Stimulated activated CD8-positive, alpha-beta memory T cell treated with anti-CD3 and anti-CD28 coated beads, Interleukin-4, amount 100 ng/mL, for 1 hour (primary cell): ENCODE data around the gene SPTBN4.
"Not testable (repeated sequence)": the region's sequence is repeated elsewhere in the genome, so short reads cannot be mapped to it uniquely, and the experiment has no call there.

Source experiments
- DNase-seq, 2 donors: peaks; one replicate each; pipeline ENCODE4 v3.0.0-alpha.2; 2020; ENCODE audit warnings: low read depth in 2 of 2, low spot score in 1 of 2

Gene SPTBN4

DNA sequence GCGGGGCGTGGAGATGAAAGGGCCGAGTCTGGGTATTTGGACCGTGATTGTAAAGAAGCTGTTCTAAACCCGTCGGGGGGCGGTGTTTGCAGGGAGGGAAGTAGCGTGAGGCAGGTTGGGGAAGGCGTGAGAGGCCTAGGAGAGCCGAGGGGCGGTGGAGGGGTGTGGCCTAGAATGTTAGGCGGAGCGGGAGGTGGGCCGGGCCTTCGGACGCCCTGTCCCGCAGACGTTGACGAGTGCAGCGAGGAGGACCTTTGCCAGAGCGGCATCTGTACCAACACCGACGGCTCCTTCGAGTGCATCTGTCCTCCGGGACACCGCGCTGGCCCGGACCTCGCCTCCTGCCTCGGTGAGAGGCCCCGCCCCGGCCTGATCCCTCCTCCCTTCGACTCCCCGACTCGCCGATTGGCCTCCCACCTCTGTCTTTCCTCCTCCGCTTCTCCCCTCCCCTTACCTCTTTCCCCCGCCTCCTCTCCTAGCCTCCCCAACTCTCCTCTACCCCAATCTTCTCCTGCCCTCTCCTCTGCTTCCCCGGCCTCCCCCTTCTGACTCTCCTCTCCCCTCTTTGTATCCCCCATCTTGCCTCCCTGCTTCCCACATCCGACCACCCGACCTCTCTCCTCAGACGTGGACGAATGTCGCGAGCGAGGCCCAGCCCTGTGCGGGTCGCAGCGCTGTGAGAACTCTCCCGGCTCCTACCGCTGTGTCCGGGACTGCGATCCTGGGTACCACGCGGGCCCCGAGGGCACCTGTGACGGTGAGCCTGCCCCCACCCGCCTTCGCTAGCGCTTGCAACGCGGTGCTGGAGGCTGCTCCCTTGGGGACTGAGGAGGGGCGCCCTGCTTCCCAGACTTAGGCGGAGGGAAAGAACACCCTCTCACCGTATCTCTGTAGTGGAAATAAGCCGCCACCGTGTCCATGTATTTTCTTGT is 147.2 kb downstream of the SPTBN4 start:
- peak; percentile 57 to 70 for DNase-seq

DNA sequence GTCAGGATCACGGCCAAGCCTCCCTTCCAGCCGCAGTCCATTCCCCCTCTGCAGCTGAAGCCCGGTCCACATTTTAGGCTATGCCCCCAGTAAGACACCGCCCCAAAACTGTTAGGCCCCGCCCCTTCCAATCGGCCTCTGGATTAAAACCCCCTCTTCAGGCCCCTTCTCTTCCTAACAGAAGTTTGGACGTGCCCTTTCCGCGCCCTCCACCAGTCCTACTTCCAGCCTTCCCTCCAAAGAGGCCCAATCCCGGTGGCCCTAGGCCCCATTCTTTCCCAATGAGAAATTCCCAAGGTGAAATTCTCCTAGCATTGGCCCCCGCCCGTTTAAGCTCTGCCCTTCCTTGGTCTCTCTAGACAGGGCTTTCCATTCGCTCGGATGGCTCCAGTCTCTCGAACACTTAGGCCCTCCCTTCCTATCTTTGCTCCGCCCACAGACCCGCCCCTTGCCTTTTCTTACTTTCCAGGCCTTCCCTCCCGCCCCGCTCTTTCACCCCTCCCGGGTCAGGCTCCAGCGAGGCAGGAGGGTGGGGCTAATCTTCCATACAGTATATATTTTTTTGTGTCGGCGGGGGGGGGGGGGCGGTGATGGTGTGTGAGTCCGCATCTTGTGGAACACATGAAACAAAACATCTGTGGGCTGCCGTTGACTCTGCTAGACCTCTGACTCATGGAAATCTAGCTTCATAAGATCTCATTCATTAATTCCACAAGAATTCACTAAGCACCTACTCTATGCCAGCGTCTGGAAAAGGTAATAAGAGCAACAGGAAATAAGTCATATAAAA is 148.0 kb downstream of the SPTBN4 start:
- DNase-seq: peak; percentile 56 to 70

DNA sequence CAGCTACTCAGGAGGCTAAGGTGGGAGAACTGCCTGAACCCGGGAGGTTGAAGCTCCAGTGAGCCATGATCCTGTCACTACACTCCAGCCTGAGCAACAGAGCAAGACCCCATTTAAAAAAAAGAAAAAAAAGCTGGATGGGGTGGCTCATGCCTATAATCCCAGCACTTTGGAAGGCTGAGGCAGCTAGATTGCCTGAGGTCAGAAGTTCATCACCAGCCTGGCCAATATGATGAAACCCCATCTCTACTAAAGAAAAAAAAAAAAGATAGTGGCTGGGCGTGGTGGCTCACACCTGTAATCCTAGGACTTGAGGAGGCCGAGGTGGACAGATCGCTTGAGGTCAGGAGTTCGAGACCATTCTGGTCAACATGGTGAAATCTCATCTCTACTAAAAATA is 149.4 kb downstream of the SPTBN4 start:
- DNase-seq: no peak

DNA sequence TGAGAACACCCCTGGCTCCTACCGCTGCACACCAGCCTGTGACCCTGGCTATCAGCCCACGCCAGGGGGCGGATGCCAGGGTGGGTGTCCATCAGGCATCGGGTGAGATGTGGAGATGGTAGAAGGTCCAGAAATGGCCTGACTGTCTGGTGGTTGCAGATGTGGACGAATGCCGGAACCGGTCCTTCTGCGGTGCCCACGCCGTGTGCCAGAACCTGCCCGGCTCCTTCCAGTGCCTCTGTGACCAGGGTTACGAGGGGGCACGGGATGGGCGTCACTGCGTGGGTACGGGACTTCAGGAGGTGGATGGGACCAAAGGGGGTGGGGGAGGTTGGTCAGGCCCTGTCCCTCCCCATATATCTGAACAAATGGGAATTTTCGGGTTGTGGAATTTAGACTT is 150.1 kb downstream of the SPTBN4 start:
- DNase-seq: no peak

DNA sequence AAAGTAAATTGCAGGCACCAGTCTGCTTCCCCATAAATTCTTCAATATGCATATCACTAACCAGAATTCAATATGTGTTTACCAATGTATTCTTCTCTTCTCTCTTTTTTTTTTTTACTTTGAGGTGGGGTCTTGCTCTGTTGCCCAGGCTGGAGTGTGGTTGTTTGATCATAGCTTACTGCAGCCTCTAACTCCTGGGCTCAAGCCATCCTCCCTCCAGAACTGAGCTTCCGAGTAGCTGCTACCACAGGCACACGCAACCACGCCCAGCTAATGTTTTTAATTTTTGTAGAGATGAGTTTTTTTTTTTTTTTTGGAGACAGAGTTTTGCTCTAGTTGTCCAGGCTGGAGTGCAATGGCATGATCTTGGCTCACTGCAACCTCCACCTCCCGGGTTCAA is 151.2 kb downstream of the SPTBN4 start:
- no peak for DNase-seq

DNA sequence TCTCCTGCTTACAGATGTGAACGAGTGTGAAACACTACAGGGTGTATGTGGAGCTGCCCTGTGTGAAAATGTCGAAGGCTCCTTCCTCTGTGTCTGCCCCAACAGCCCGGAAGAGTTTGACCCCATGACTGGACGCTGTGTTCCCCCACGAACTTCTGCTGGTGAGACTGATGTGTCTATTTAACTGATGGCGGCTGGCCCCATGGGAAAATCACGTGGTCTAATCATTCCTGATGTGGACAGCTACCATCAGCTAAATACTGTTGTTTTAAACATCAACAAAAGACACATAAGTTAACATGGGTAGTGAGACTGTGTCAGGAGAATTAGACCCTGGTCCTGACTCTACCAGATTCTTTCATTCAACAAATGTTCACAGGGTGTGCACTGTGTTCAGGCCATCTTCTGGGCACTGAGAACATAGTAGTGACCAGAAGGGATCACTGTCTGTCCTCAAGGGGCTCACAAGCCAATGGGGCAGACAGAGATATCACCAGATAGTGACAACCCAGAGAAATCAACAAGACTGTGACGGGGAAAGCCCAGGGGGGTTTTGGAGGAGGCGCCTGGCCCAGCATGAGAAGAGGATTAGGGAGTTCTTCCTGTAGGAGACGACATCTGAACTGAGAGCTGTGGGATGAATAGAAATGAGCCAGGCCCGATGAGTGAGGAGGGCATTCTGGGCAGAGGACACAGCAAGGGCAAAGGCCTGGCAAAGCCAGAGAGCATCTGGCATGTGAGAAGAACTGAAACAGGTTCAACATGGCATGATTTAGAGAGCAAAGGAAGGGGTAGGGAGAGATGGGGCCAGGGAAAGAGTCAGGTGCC is 152.7 kb downstream of the SPTBN4 start:
- DNase-seq: no peak

DNA sequence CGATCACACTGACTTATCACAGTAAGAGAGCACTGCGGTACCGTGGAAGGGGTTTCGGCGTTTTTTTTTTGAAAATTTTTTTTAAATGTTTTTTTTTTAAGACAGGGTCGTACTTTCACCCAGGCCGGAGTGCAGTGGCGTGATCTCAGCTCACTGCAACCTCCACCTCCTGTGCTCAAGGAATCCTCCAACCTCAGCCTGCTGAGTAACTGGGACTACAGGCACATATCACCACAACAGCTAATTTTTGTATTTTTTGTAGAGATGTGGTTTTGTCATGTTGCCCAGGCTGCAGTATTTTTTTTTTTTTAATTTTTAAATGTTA is 153.3 kb downstream of the SPTBN4 start:
- no peak for DNase-seq

DNA sequence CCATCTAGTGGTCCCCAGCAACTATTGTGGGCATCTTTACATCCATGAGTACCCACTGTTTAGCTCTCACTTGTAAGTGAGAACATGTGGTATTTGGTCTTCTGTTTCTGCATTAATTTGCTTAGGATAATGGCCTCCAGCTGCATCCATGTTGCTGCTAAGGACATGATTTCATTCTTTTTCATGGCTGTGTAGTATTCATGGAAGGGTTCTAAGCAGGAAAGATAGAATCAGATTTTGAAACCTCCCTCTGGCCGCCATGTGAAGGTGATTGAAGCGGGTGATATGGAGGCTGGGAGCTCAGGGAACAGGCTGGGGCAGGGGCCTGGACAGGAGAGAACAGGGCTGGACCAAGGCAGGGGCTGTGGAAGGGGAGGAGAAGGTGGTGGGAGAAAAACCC is 154.5 kb downstream of the SPTBN4 start:
- no peak for DNase-seq

DNA sequence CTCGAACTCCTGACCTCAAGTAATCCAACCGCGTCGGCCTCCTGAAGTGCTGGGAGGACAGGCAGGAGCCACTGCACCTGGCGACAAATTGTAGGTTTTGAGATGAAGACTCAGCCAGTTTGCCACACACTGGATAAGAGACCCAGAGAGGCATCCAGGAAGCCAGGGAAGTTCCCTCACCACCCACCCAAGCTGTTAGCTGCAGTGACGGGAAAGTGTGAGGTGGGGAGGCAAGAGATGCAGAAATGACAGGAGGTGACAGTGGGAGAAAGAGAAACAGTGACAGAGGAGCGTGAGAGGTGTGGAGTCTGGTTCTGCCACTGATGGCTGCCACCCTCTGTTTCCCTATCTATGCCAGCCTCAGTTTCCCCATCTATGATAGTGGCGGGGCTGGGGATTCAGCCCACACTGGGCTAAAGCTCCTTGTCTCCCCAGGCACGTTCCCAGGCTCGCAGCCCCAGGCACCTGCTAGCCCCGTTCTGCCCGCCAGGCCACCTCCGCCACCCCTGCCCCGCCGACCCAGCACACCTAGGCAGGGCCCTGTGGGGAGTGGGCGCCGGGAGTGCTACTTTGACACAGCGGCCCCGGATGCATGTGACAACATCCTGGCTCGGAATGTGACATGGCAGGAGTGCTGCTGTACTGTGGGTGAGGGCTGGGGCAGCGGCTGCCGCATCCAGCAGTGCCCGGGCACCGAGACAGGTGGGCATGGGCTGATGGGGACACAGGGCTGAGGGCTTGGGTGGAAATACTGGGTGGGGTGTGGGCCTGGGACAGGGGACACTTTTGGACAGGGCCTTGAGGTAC is 155.4 kb downstream of the SPTBN4 start:
- no peak for DNase-seq

DNA sequence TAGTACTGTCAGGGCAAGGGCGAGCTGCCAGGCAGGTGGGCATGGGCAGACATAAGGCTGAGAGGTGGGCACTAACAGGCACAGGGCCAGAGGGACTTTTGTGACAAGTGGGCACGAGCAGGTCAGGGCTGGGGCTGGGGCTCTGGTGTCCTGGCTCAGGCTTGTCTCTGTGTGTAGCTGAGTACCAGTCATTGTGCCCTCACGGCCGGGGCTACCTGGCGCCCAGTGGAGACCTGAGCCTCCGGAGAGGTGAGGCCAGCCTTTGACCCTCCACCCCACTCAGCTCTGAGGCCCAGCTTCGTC is 155.9 kb downstream of the SPTBN4 start:
- DNase-seq: no peak

DNA sequence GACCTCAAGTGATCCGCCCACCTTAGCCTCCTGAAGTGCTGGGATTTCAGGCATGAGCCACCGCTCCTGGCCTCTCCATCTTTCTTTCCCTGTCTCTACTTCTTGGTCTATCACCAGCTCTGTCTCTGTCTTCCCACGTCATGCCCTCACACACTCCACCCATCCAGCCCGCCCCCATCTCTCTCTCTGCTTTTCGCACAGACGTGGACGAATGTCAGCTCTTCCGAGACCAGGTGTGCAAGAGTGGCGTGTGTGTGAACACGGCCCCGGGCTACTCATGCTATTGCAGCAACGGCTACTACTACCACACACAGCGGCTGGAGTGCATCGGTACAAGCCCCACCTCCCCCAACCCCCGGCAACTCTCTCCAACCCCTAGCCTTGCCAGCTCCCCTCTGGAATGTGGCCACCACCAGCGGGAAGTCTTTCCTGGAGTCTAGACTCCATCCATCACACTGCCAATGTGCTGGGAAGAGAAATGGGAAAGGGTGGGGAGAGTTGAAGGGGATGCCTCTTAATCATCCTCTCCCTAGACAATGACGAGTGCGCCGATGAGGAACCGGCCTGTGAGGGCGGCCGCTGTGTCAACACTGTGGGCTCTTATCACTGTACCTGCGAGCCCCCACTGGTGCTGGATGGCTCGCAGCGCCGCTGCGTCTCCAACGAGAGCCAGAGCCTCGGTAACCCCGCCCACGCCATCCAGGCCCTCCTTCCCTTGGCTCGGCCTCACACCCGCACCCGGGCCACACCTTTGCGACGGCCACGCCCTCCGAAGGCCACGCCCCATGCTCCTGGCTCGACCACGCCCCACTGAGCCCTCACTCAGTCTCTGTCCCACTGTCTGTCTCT is 156.8 kb downstream of the SPTBN4 start:
- no peak for DNase-seq

DNA sequence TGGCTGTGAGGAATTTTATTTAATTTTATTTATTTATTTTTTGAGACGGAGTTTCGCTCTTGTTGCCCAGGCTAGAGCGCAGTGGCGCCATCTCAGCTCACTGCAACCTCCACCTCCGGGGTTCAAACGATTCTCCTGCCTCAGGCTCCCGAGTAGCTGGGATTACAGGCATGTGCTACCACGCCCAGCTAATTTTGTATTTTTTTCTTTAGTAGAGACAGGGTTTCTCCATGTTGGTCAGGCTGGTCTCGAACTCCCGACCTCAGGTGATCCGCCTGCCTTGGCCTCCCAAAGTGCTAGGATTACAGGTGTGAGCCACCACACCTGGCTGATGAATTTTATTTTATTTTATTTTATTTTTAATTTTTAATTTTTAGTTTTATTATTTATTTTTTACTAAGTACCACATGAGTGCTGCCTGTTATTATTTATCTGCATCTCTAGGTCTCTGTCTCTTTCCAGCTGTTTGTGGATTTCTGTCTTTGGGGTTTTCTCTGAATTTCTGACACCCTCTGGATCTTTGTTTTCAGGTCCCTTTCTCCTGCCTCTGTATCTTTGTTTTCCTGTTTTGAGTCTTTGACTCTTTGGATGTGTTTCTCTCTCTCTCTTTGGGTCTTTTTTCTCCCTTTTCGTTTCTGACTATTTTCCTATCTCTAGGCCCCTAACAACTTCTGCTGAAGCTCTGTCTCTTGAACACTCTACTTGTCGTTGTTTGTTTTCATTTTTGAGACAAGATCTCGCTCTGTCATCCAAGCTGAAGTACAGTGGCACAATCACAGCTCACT is 157.8 kb downstream of the SPTBN4 start:
- DNase-seq: not testable (repeated sequence)

DNA sequence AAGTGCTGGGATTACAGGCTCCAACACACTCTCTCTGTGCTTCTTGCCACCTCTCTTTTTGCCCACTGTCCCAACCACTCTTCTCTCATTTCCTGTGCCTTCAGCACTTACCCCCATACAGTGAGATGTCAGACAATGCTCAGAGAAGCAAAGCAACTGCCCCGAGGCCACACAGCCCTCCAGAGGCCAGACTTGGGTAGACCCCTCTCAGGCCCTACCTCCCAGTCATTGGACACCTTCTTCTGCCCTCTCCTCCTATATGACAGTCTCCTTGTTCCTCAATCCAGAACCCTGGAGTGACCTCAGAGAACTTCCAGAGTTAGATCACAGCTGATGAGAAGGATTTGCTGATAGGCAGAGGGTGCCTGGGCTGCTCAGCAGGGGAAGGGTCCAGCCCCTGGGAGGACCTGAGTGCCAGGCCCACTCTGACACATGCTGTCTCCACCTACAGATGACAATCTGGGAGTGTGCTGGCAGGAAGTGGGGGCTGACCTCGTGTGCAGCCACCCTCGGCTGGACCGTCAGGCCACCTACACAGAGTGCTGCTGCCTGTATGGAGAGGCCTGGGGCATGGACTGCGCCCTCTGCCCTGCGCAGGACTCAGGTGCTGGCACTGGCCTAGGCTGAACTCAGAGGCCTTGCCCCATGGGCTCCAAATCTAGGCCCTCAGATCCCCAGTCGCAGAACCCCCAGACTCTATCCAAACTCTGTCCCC is 158.8 kb downstream of the SPTBN4 start:
- DNase-seq: no peak
